Suppressor macrophage treated with lipopolysaccharide for 1 hour (primary cell): ENCODE results near the gene MOCS3.

Experiments
- DNase-seq, 3 donors: peaks; one replicate each; pipeline ENCODE4 v3.0.0-alpha.2; 2020 to 2022

The MOCS3 gene

DNA sequence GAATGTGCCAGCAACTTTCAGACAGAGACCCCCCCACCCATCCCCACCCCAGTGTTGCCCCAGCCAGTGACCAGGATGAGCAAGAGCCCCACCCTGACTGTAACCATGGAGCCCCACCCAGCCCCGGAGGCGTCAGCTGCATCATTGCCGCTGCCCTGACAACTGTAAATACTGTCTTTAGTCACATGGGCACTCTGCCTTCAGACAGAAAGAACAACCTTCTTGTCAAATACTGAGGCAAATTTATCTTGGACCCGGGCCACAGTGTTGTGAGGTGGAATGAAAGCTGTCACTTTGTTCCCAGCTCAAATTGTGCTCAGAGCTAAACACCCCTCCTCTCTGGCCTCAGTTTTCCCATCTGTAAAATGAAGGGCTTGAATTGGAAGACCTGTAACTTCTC lies 23.7 kb downstream of the MOCS3 start:
- peak; percentile 44 to 55 (median 47) for DNase-seq

DNA sequence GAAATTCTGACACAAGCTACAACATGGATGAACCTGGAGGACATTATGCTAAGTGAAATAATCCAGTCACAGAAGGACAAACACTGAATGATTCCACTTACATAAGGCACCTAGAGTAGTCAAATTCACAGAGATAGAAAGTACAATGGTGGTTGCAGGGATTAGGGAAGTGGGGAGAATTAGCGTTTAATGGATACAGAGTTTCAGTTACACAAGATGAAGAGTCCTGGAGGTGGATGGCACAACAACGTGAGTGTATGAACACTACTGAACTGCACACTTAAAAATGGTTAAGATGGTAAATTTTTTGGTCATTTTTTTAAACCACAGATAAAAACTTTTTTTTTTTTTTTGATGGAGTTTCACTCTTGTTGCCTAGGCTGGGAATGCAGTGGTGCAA lies 24.7 kb downstream of the MOCS3 start:
- peak in 2 of 3 donors; percentile 31 to 41 for DNase-seq

DNA sequence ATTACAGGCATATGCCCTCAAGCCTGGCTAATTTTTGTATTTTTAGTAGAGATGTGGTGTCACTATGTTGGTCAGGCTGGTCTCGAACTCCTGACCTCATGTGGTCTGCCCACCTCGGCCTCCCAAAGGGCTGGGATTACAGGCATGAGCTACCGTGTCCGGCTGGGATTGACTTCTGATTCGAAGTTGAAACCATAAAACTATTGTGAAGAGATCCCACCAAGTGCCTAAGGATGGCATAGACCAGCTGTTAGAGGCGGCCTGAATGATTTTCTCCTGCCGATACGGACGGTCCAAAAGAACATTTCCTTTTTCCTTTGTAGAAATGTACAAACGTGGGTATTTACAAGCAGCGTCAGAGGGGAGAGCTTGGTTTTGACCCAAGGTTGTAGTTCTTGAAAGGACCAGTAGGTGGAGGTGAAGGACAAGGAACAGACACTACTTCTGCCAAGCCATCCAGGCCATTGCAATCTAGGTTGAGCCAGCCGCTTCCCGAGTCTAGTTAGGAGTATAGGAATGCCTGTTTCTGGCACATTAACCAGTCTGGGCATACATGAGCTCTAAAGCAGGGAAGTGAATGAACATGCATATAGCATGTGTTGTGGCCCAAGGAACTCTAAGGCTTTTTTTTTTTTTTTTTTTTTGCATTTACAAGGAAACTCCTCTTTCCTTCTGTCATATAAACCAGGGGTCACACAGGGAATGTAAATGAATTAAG lies 29.0 kb downstream of the MOCS3 start:
- DNase-seq, result peak; percentile 83 to 90 (median 85)

DNA sequence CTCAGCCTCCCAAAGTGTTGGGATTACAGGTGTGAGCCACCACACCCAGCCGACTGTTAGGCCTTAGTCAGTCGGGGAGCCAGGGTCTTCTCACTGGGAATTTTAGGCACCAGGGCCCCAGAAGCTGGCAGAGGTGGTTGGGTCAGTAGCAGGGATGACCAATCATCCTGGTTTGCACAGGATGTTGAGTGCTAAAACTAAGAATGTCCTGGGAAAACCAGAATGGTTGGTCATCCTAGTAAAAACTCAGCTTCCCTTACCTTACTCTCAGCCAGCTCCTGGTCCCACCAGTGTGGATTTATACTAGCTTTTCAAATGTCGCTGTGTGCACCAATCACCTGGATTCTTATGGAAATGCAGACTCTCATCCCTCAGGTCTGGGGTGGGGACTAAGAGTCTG lies 32.5 kb downstream of the MOCS3 start:
- DNase-seq, result no peak

DNA sequence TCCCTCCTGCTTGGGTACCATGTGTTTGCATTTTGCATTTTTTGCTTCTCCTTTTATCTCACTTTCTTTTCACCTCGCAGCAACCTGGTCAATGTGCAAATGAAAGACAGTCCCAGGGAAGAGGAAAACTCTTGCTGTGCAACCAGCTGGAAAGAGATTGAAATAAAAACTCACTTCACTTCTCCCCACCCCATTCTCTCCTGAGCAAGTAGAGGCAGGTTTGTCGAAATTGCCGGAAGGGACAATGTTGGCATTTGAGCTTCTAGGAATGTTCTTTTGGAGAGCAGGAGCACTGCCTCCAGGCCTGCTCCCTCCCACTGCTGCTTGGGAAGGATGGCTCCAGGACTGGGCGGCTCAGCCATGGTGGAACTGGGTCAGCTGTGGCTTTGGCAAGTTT lies 33.7 kb downstream of the MOCS3 start:
- no peak for DNase-seq

DNA sequence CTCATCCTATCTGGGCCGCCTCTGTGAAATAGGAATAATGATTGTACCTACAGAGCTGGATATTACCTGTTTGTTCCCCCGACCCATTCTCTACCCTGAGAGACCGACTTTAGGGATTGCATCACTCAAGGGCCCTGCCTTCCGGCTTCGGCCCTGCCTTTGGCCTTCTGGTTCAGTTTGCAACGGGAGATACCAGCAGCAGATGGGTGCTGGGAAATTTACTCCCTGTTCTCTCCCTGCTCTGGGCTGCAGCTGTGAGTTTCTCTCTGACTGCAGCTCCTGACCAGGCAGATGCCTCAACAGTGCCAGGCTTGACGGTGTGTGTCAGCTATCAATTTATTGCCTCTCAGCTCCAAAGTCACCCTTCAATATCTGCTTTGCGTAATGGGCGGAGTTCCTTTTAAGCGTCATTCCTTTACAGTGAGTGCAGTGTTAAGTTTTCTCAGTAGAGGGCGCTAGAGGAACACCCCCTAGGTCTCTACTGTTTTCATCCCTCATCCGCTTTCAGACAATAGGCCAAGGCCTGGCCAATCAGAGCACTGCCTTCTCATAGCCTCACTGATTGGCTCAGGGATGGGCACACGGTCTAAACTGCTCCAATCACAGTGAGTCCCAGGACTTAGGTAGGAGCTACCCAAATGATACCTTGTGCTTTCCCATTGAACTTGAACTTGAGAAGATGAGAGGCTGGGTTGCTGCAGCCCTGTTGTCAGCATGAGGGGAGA lies 34.3 kb downstream of the MOCS3 start:
- DNase-seq, result peak; percentile 60 to 66 (median 66)

DNA sequence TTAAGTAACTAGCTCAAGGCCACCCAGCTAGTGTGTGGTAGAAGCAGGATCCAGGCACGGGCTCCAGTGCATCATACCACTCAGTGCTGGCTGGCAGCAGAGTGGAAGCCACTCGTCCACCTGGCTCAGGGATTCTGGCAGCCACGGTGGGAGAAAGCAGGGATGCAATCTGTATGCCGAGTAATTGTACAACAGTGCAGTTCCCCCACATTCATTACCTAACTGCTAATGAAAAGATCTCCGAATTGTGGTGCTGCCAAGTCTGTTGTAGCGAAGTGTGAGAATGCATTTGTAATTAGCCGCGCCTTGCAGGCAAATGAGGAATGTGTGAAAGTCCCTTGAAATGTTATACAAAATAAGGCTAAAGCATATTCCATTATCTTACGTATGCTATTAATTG lies 35.3 kb downstream of the MOCS3 start:
- DNase-seq, result no peak

DNA sequence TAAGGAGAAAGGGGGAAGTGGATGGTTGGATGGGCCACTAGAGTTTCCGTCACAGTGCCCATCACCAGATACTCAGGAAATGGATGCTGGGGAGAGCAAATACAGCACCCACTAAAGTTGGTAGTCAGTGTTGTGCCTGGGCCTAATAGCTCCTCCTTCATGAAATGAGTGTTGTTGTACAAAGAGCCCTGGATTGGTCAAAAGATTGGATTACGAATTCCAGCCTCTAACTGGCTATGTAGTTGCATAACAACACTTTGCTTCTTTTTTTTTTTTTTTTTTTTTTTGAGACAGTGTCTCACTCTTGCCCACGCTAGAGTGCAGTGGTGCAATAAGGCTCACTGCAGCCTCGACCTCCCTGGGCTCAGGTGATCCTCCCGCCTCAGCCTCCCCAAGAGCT lies 36.9 kb downstream of the MOCS3 start:
- no peak for DNase-seq

DNA sequence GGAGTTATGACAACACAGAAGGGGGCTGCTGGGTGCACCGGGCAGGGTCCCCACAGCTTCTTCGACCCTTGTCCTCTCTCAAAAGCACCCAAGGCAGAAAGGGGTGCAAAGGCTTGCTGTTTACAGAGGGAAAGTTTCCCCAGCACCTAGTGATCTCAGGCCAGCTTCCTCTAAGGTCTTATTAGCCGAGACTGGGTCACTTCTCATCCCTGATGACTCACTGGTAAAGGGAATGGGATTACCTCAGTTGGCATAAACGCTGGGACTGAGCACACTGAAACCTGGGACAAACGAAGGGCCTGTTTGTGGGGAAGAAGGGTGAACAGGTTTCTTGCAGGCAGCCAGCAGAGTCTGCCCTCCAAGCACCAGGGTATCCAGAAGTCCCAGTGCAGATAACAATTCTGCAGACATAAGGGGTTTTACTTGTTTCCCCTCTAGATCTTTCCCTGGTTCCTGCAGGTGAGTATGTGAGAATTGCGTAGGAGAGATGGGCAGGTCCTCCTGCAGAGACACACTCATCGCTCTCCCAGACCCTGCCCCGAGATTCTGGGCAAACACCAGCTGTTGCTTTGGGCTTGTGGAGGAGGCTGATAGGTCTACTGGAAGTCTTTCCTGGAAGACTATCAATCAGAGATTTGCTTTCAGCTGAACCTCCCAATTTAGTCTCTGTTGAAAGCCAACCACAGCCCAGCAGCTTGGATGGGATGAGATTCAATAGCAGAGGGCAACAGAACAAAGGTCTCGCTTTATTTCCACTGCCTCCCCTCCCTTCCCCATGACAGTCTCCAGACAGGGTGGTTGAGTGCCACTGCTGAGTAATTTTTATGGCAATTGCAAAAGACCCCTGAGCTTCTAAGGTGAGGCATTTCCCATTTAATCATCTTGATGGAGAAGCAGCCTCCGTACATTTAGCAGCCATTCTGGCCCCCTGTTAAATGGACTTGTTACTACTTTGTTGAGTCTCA lies 38.6 kb downstream of the MOCS3 start:
- DNase-seq, result no peak

DNA sequence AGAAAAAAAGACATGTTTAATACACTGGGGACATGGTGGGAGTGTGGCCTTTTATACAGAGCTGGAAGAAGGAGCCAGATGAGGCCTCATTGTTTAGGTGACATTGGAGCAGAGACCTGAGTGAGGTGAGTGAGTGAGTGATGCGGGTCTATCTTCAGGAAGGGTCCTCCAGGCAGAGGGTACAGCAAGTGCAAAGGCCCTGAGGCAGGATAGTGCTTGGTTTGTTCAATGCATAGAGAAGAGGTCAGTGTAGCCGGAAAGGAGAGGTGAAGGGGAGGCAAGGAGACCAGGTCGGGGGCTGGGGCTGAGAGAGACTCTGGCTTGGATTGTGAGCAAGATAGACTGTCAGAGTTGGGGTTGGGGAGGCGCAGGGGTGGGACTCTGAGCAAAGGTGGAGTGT lies 40.7 kb downstream of the MOCS3 start:
- DNase-seq, result no peak

DNA sequence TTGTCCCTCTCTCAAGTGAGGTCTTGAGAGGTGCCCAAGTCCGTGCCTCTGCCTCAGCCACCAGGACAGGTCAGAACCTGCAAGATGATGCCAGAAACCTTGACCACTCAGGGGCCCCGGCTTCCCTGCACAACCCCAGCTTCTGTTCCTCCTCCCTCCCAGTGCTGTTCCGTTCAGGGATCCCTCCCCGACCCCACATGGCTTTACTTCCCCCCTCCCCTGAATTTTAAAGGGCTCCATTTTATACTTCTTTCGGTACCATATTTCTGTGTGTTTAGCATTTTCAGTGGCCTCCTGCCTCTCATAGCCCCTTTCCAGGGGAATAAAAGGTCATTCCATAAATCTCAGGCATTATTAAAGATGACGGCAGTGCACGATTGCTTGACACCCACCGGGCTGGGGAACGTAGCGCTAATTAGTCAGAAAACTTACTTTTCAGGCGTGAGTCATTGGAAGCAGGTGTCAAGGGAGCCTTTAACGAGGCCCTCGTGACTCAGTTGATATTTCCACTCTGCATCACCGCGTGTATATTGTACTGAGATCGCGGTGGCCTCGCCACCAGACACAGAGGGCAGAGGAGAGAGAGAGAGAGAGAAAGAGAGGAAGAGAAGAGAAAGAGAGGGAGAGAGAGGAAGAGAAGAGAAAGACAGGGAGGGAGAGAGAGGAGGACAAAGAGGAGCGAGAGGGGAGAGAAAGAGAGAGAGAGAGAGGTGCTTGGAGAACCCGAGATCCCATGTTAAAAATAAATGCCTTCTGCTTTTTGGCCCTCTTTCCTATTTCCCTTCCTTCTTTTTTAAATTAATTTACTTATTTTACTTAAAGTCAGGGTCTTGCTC lies 43.0 kb downstream of the MOCS3 start:
- no peak for DNase-seq

DNA sequence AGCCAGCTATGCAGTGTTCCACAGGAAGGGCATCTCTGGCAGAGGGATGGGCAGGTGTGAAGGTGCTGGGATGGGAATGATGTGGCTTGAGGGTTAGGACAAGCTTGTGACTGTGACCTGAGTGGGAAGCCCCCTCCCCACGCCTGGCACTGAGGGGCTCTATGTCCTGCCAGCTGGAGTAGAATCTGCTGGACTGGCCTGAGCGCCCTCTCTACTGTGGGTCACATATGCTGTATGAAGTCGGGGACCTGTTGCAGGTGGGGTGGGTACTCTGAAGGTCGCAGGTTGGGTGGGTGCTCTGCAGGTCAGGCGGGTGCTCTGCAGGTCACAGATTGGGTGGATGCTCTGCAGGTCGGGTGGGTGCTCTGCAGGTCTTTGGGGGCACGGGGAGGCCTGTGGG lies 44.0 kb downstream of the MOCS3 start:
- DNase-seq, result no peak

DNA sequence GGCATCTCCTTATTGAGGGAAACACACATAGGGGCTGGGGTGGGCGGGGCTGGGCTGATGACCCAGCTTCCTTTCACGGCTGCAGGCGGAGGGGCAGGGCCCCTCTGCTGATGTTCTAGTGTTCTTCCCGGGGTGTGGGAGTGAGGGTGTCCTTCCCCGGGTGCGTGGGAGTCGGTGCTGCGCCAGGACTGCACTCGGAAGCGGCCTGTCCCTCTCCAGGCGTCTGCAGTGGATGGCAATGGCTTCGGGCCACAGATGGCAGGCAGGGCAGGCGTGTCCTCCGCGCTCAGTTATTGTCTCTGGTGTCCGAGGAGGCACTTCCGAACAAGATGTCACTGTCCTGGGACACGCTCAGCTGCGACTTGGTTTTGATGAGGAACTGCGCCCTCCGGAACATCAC lies 45.1 kb downstream of the MOCS3 start:
- no peak for DNase-seq

DNA sequence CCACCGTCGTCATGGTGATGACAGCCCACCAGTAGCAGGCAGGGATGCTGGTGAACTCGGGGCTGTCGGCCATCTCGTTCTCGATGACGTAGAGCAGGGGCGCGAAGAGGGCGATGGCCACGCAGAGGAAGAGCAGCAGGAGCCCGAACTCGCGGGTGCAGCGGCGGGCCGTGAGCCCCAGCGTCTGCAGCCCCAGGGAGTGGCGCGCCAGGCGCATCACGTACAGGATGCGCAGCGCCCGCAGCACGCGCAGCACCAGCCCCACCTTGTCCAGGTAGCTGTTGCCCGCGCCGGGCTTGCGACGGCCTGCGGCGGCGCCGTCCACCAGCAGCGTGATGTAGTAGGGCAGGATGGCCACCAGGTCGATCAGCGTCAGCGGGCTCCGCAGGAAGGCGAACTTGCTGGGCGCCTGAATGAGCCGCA lies 45.7 kb downstream of the MOCS3 start:
- DNase-seq, result no peak

DNA sequence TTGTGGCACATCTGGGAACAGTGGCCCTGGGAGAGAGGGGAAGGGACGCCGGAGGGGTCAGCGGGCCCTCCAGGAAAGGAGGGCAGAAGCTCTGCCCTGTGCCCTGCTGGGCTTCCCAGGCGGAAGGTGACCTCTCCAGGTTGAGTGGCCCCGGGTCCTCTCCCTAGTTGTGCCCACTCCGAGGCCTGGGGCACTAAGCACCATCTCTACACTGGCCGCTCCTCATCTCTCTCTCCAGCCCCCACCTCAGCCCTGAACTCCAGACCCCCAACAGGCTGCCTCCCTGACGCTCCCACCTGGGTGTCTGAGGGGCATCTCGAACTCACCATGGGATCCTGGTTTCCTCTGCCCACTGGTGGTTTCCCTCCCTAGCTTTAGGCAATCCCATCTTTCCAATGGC lies 46.2 kb downstream of the MOCS3 start:
- no peak for DNase-seq

DNA sequence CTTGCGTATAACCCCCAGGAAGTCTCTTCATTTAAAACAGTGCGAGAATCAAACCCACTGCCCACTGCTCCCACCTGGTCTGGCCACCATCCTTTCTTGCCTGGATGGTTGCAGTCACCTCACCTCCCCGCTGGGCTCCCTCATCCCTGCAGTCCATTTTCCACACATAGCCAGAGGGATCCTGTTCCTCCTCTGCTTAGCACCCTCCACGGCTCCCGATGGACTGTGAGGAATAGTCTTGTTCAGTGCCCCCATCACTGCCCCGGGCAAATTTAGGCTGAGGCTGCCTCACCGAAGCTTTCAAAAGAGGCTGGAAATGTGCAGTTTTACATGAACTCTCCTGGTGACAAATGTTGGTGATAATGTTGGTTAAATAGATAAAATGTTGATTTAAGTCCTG lies 46.6 kb downstream of the MOCS3 start:
- no peak for DNase-seq

DNA sequence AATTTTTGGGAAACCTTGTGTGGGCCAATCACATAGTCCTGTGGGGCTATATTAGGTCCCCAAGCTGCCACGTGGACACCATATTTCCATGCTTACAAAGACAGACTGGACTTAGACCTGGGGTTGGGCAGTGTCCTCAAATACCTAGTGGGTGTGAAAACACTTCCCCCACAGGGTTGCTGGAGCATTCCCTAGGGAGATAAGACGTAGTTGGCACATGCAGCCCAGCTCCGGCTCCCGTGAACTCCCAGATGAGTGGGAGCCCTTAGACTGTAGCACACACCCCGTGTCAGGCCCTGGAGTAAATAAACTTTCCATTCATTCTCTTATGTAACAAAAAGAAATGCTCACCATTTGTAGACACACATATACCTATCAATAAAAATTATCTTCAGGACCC lies 50.1 kb downstream of the MOCS3 start:
- no peak for DNase-seq

DNA sequence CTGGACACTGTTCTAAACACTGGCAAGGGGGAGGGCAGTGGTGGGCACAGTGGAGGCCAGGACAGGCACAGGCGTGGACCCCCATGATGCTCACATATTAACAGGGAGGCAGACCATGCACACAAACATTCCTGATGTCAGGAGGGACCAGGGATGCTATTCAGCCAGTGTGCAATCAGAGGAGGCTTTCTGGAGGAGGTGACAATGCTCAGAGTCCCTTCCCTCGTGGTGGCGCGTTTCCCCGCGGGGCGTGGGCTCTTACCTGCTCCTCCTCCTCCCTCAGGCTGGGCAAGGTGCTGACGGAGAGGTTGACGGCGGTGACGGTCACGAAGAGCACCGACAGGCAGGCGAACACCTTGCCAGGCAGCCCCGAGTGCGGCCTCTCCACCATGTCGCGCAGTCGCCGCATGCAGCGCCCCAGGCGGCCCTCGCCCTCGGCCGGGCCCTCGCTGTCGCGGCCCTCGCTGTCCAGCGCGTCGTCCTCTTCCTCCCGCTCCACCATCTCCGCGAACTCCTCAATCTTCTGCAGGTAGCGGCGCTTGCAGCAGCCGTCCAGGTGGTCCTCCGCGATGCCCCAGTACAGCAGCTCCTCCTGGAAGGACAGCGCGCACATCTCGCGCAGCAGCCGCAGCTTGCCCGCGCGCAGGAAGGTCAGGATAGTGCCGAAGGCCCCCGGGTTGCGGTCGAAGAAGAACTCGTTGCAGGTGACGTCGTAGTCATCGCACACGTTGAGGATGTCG lies 50.9 kb downstream of the MOCS3 start:
- DNase-seq, result no peak

DNA sequence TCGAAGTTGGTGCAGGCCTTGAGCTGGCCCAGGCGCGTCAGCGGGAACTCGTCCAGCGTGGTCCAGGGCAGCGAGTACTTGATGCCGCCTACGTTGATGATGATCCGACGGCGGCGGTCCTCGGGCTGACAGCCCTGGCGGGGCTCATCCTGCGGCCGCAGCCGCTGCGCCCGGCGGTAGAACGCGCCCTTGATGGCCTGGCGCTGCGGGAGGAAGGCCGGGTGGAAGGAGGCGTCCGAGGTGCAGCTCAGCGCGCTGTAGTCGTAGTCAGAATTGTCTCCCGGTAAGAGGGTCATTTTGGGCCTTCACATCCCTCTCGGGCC lies 51.4 kb downstream of the MOCS3 start:
- DNase-seq, result no peak

DNA sequence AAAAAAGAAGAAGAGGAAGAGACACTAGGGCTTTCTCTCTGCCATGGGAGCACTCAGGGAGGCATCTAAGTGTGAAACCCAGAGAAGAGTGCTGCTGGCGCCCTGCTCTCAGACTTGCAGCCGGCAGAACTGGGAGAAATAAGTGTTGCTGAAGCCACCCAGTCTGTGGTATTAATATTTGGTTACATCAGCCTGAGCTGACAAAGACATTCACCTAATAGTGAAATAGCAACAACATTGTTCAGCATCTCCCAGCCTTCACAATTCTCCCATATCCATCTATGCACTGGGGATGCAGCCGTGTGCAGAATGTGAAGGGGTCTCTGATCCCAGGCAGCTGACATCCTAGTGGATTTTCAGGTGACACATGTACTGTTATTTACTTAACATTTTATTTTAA lies 52.3 kb downstream of the MOCS3 start:
- DNase-seq, result no peak

DNA sequence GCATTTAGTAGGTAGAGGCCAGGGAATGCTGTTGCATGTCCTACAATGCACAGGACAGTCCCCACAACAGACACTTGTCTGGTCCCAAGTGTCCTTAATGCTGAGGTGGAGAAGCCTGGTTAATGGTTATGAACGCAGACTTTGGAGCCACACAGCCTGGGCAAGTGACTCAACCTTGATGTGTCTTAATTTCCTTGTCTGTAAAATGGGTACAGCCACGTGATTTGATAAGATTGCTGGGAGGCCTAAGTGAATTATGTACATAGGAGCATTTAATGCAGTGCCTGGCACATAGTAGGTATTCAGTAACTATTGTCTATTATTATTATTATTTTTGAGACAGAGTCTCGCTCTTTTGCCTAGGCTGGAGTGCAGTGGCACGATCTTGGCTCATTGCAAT lies 52.9 kb downstream of the MOCS3 start:
- DNase-seq, result no peak

DNA sequence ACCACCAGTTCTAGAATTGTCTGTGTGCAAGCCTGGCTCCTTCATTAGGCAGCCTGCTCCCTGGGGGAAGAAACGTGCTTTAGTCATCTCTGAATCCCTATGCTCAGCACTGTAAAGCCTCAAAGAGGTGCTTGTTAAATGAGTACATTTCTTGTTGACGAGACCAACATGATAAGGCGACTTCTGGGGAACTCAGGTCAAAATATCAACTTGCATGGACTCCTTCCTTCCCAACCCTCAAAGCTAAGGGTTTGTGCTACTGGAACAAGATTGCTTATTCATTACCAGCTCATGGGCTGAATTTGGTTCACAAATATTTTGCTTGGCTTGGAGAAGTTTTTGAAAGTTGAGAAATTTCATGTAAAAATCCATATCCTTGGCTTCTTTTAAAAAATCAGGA lies 53.7 kb downstream of the MOCS3 start:
- no peak for DNase-seq
